HG02840 (cell line): ENCODE results near the gene ZBTB12.
"Not testable (repeated sequence)": the region's sequence is repeated elsewhere in the genome, so short reads cannot be mapped to it uniquely, and the experiment has no call there.

ENCODE experiments used
- ATAC-seq: cut with Tn5 transposase; IDR thresholded peaks from one replicate; pipeline ENCODE4 v1.9.1; 2021; ENCODE audit warnings: mild to moderate bottlenecking, moderate library complexity, moderate number of reproducible peaks; ENCODE audit not compliant: unreplicated experiment, low FRiP score

Gene ZBTB12

GRCh38 chr6:31877651-31878161, 24.2 kb downstream of the ZBTB12 start:
- no peak for ATAC-seq

GRCh38 chr6:31877125-31877650, 24.7 kb downstream of the ZBTB12 start:
- no peak for ATAC-seq

- no peak for ATAC-seq
Observed at GRCh38 chr6:31876357-31876756, 25.5 kb downstream of the ZBTB12 start.

GRCh38 chr6:31875877-31876276, 26.0 kb downstream of the ZBTB12 start:
- no peak for ATAC-seq

GRCh38 chr6:31874836-31875572, 26.9 kb downstream of the ZBTB12 start:
- ATAC-seq = no peak

GRCh38 chr6:31874084-31874670, 27.7 kb downstream of the ZBTB12 start:
- ATAC-seq = no peak

GRCh38 chr6:31871046-31871659, 30.7 kb downstream of the ZBTB12 start:
- no peak for ATAC-seq

GRCh38 chr6:31870385-31870921, 31.4 kb downstream of the ZBTB12 start:
- ATAC-seq = no peak

- no peak for ATAC-seq
Observed at GRCh38 chr6:31869343-31869742, 32.5 kb downstream of the ZBTB12 start.

GRCh38 chr6:31868658-31868971, 33.3 kb downstream of the ZBTB12 start:
- ATAC-seq = not testable (repeated sequence)

GRCh38 chr6:31865205-31866118, 36.4 kb downstream of the ZBTB12 start:
- ATAC-seq = no peak

GRCh38 chr6:31864818-31865204, 37.1 kb downstream of the ZBTB12 start:
- no peak for ATAC-seq

GRCh38 chr6:31864123-31864562, 37.7 kb downstream of the ZBTB12 start:
- not testable (repeated sequence) for ATAC-seq

- ATAC-seq = peak; percentile 90
Observed at GRCh38 chr6:31862344-31863235, 39.3 kb downstream of the ZBTB12 start, which contains the start of gene NEU1. NEU1 (minus strand) TSS chr6:31862821; CDS start chr6:31862776, 45 bp downstream.

GRCh38 chr6:31861919-31862343, 40.0 kb downstream of the ZBTB12 start:
- no peak for ATAC-seq

GRCh38 chr6:31861150-31861549, 40.7 kb downstream of the ZBTB12 start:
- no peak for ATAC-seq

GRCh38 chr6:31860349-31860748, 41.5 kb downstream of the ZBTB12 start:
- no peak for ATAC-seq

- no peak for ATAC-seq
Observed at GRCh38 chr6:31859923-31860322, 42.0 kb downstream of the ZBTB12 start.

GRCh38 chr6:31858707-31859106, 43.2 kb downstream of the ZBTB12 start:
- ATAC-seq = no peak
